Thyroid gland (tissue), 4 donors: ENCODE measurements around the gene UBXN6.

Experiments
- CTCF ChIP-seq, 6 experiments: fragments of 200-600 bp in 3 of 6; fragments of 450-650 bp in 3 of 6; sonication (generic) in 3 of 6; IDR thresholded peaks; one replicate each; pipeline ENCODE4 v1.5.1; 2016 to 2019; ENCODE audit warnings: antibody characterized with exemption in 6 of 6, mild to moderate bottlenecking in 2 of 6, inconsistent platforms in 1 of 6, moderate library complexity in 1 of 6
- POLR2A ChIP-seq, 2 donors: fragments of 450-650 bp; IDR thresholded peaks; one replicate each; pipeline ENCODE4 v1.6.1; 2017; ENCODE audit warnings: antibody characterized with exemption in 2 of 2, mild to moderate bottlenecking in 2 of 2, moderate library complexity in 1 of 2

- TF ChIP-seq CTCF (IDR thresholded peaks at IDR 0.05): no peak
- TF ChIP-seq POLR2A (IDR thresholded peaks at IDR 0.05): no peak
These were observed 30.9 kb upstream of the UBXN6 start for GRCh38 chr19:4488496-4488895.
